Thyroid gland (tissue), 4 donors: ENCODE results near the gene DNM2. TPM values are rescaled to one million over a fixed set of nuclear protein-coding genes. Genes with fewer than 3 reads are reported as not detected.
A peak's percentile ranks its signal among the peaks of the same experiment; 100 is the strongest.
"Not testable (repeated sequence)": the region's sequence is repeated elsewhere in the genome, so short reads cannot be mapped to it uniquely, and the experiment has no call there.

Experiments used
- DNase-seq, 2 donors: peaks; one replicate each; pipeline ENCODE4 v3.0.0-alpha.2; 2019
- H3K27ac ChIP-seq, 3 donors: fragments of 200-600 bp; sonication (generic); 1 replicate in 2 of 3; 2 replicates in 1 of 3; pipeline ENCODE4 v1.5.1; 2016 to 2019; ENCODE audit warnings: mild to moderate bottlenecking in 1 of 3, moderate library complexity in 1 of 3
- H3K27me3 ChIP-seq: fragments of 200-600 bp; sonication (generic); one replicate; pipeline ENCODE4 v1.5.1; 2019
- H3K36me3 ChIP-seq, 2 donors: fragments of 200-600 bp; sonication (generic); one replicate each; pipeline ENCODE4 v1.5.1; 2016 to 2019
- H3K4me1 ChIP-seq, 2 donors: fragments of 200-600 bp; sonication (generic); one replicate each; pipeline ENCODE4 v1.5.1; 2017 to 2019
- H3K4me3 ChIP-seq, 3 donors: fragments of 200-600 bp; sonication (generic); replicated peaks in 1 of 3; 1 replicate in 2 of 3; 2 replicates in 1 of 3; pipeline ENCODE4 v1.5.1; 2016; ENCODE audit warnings: mild to moderate bottlenecking in 1 of 3
- H3K9me3 ChIP-seq: fragments of 200-600 bp; sonication (generic); one replicate; pipeline ENCODE4 v1.5.1; 2017
- POLR2A ChIP-seq, 2 donors: fragments of 450-650 bp; IDR thresholded peaks; one replicate each; pipeline ENCODE4 v1.6.1; 2017; ENCODE audit warnings: antibody characterized with exemption in 2 of 2, mild to moderate bottlenecking in 2 of 2, moderate library complexity in 1 of 2
- WGBS, 2 donors: methylation state at CpG; one replicate each; pipeline ENCODE4 v1.1.5; 2017; 5-methylcytosine and 5-hydroxymethylcytosine counted together
- intact Hi-C: fragments of 100-400 bp; cut with DNase I; formaldehyde crosslinking; loops from one replicate; pipeline ENCODE4 v1.15.1; 2023
- total RNA-seq, 4 donors: library from RNA; depleted of rRNA; stranded (reverse); fragments of >200 nt; gene quantifications; one replicate each; pipeline ENCODE4 v1.2.3, GENCODE V29; 2016
- TF ChIP-seq, protein P1 (sequence below), 6 experiments: fragments of 200-600 bp in 3 of 6; fragments of 450-650 bp in 3 of 6; sonication (generic) in 3 of 6; IDR thresholded peaks; one replicate each; pipeline ENCODE4 v1.5.1; 2016 to 2019; ENCODE audit warnings: antibody characterized with exemption in 6 of 6, mild to moderate bottlenecking in 2 of 6, inconsistent platforms in 1 of 6, moderate library complexity in 1 of 6

The DNM2 gene
- total RNA-seq, 4 donors from 2014 or later = 95.1 to 155 (median 120) TPM

DNA sequence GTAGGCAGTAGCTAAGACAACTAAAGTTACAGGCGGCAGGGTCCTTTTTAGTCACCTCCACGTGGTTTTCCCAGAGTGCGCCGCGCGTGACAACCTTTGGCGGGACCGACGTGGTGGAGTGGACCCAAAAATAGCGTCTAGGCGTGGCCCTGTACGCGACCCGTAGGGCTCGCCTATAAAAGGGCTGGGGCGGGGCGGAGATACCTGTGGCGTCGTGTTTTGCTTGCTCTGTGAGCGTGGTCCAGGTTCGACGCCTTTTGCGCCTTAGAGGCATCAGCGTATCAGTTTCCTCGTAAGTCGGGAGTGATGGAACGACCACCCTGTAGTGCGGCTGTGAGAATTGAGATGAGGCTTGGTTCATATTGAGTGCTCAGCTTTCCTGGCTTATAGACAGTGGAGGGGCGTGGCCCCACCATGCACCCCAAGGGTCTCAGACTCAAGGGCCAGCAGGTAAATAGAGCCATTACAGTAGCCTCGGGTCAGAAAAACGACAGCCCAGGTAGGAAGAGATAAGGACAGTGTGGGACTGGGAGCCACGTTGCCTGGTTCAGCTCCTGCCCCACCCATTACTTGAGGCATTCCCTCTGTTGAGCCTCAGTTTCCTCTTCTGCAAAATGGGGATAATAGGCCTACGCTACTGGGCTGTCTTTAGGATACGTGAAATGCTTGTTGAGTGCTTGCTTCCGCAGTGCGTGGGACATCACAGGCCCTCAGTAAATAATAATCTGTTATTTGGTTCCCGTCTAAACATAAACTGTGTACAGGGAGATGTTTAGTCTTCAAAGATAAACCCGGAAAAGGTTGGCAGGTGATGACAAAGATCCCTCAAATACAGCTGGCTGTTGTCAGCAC lies 118.8 kb downstream of the DNM2 start:
- Histone ChIP-seq H3K27me3 (no peaks in the 10 kb centered on the region), H3K9me3 (no peaks in the 10 kb centered on the region), H3K36me3 (peaks cover 16% of the 10 kb centered on the region in 2 donors), H3K27ac (peak overlapping the region; percentile 97 to 99 (median 99)), H3K4me1 (peaks cover 6 to 7% of the 10 kb centered on the region in 2 donors), H3K4me3 (peak overlapping the region in 2 of 3 donors; percentile 63 to 76)
- no peak for TF ChIP-seq POLR2A (IDR thresholded peaks at IDR 0.05)
- TF ChIP-seq, protein P1, sequence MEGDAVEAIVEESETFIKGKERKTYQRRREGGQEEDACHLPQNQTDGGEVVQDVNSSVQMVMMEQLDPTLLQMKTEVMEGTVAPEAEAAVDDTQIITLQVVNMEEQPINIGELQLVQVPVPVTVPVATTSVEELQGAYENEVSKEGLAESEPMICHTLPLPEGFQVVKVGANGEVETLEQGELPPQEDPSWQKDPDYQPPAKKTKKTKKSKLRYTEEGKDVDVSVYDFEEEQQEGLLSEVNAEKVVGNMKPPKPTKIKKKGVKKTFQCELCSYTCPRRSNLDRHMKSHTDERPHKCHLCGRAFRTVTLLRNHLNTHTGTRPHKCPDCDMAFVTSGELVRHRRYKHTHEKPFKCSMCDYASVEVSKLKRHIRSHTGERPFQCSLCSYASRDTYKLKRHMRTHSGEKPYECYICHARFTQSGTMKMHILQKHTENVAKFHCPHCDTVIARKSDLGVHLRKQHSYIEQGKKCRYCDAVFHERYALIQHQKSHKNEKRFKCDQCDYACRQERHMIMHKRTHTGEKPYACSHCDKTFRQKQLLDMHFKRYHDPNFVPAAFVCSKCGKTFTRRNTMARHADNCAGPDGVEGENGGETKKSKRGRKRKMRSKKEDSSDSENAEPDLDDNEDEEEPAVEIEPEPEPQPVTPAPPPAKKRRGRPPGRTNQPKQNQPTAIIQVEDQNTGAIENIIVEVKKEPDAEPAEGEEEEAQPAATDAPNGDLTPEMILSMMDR (IDR thresholded peaks at IDR 0.05) = no peak
- peak; percentile 75 to 86 for DNase-seq
- intact Hi-C loops = no loop called here
- WGBS, 2 donors = 31 to 38% methylated on average over 37 to 38 of the region's 38 CpGs

DNA sequence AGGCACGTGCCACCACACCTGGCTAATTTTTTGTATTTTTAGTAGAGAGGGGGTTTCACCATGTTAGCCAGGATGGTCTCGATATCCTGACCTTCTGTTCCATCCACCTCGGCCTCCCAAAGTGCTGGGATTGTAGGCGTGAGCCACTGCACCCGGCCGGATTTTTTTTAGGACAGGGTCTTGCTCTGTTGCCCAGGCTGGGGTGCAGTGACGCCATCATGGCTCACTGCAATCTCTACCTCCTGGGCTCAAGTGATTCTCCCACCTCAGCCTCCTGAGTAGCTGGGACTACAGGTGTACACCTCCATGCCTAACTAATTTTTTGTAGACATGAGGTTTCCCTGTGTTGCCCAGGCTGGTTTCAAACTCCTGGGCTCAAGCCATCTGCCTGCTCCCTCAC lies 119.8 kb downstream of the DNM2 start:
- DNase-seq, H3K36me3 ChIP-seq, intact Hi-C loops, H3K27ac ChIP-seq, H3K4me3 ChIP-seq, H3K27me3 ChIP-seq, H3K9me3 ChIP-seq, H3K4me1 ChIP-seq: not testable (repeated sequence)
- WGBS, 2 donors = 94 to 99% methylated on average over 7 of the region's 7 CpGs

GRCh38 chr19:10838377-10838776 lies 120.5 kb downstream of the DNM2 start:
- intact Hi-C loops = no loop called here
- Histone ChIP-seq H3K27ac (no peak overlapping the region), H3K4me3 (no peak overlapping the region), H3K4me1 (peaks cover 6 to 7% of the 10 kb centered on the region in 2 donors), H3K36me3 (peaks cover 2 to 4% of the 10 kb centered on the region in 2 donors), H3K27me3 (no peaks in the 10 kb centered on the region), H3K9me3 (no peaks in the 10 kb centered on the region)
- no peak for TF ChIP-seq POLR2A (IDR thresholded peaks at IDR 0.05)
- TF ChIP-seq, protein P1 (IDR thresholded peaks at IDR 0.05) = no peak
- no peak for DNase-seq
- WGBS, 2 donors = 86% methylated on average over 11 of the region's 11 CpGs

GRCh38 chr19:10839114-10840050 lies 121.5 kb downstream of the DNM2 start:
- WGBS, 2 donors = 89 to 90% methylated on average over 10 of the region's 10 CpGs
- intact Hi-C loops = no loop called here

DNA sequence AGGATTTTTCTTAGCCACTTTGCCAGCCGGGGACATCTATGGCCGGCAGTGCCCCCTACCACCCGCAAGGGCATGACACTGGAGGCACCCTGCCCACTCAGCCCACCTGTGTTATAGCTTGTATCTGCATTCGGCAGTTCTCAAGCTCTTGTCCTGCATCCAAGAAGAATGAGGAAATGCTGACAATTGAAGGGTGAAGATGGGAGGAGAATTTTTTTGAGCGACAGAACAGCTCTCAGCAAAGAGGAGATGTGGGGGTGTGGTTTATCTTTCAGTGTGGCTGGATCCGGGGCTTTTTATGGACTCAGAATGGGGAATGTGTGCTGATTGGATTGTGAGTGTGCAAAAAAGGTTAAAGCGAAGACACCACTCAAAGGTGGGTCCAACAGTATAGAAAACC lies 124.9 kb downstream of the DNM2 start:
- Histone ChIP-seq H3K27me3 (no peaks in the 10 kb centered on the region), H3K9me3 (no peaks in the 10 kb centered on the region), H3K4me1 (no peaks in the 10 kb centered on the region), H3K27ac (no peak overlapping the region), H3K36me3 (no peaks in the 10 kb centered on the region), H3K4me3 (no peak overlapping the region)
- TF ChIP-seq POLR2A (IDR thresholded peaks at IDR 0.05) = no peak
- TF ChIP-seq, protein P1 (IDR thresholded peaks at IDR 0.05) = no peak
- intact Hi-C loops = no loop called here
- 88 to 90% methylated on average over 7 of the region's 7 CpGs for WGBS, 2 donors
- DNase-seq = no peak

More at GRCh38 chr19:10839114-10840050, 121.5 kb downstream of the DNM2 start:
- peaks cover 6 to 7% of the 10 kb centered on the region in 2 donors for H3K4me1 ChIP-seq
- H3K27ac ChIP-seq = no peak overlapping the region
- no peak for TF ChIP-seq POLR2A (IDR thresholded peaks at IDR 0.05)
- TF ChIP-seq, protein P1 (IDR thresholded peaks at IDR 0.05) = no peak
- no peaks in the 10 kb centered on the region for H3K9me3 ChIP-seq
- no peaks in the 10 kb centered on the region for H3K36me3 ChIP-seq
- H3K4me3 ChIP-seq = no peak overlapping the region
- no peak for DNase-seq
- no peaks in the 10 kb centered on the region for H3K27me3 ChIP-seq
